GM23248 (cell line): ENCODE measurements around the gene RASA2. TPM values are rescaled to one million over a fixed set of nuclear protein-coding genes. Genes with fewer than 3 reads are reported as not detected.

Source experiments
- DNase-seq: peaks from one replicate; pipeline ENCODE4 v3.0.0-alpha.2; 2015
- H2AFZ ChIP-seq: fragments of 200-600 bp; sonication (generic); 2 replicates; pipeline ENCODE4 v1.6.1; 2016; ENCODE audit warnings: antibody characterized with exemption
- H3F3A ChIP-seq: fragments of 200-600 bp; sonication (generic); 2 replicates; pipeline ENCODE4 v1.6.1; 2016; ENCODE audit warnings: mild to moderate bottlenecking, antibody characterized with exemption, mixed run types; ENCODE audit not compliant: insufficient read depth
- H3K27ac ChIP-seq: fragments of 200-600 bp; sonication (generic); 2 replicates; pipeline ENCODE4 v1.5.1; 2016; ENCODE audit warnings: mild to moderate bottlenecking
- H3K27me3 ChIP-seq: fragments of 200-600 bp; sonication (generic); replicated peaks from 2 replicates; pipeline ENCODE4 v1.6.1; 2016; ENCODE audit warnings: mild to moderate bottlenecking; ENCODE audit not compliant: insufficient read depth
- H3K36me3 ChIP-seq: fragments of 200-600 bp; sonication (generic); 2 replicates; pipeline ENCODE4 v1.6.1; 2016; ENCODE audit warnings: low read depth, mild to moderate bottlenecking
- H3K4me1 ChIP-seq: fragments of 200-600 bp; sonication (generic); 2 replicates; pipeline ENCODE4 v1.6.1; 2016; ENCODE audit warnings: mild to moderate bottlenecking; ENCODE audit not compliant: insufficient read depth
- H3K4me2 ChIP-seq: fragments of 200-600 bp; sonication (generic); one replicate; pipeline ENCODE4 v1.6.1; 2016; ENCODE audit warnings: mild to moderate bottlenecking; ENCODE audit not compliant: unreplicated experiment
- H3K4me3 ChIP-seq: fragments of 200-600 bp; sonication (generic); 2 replicates; pipeline ENCODE4 v1.5.1; 2016; ENCODE audit warnings: mild to moderate bottlenecking
- H3K79me2 ChIP-seq: fragments of 200-600 bp; sonication (generic); 2 replicates; pipeline ENCODE4 v1.6.1; 2016; ENCODE audit warnings: mild to moderate bottlenecking; ENCODE audit not compliant: insufficient read depth
- H3K9ac ChIP-seq: fragments of 200-600 bp; sonication (generic); 2 replicates; pipeline ENCODE4 v1.6.1; 2016; ENCODE audit warnings: mild to moderate bottlenecking
- H3K9me2 ChIP-seq: fragments of 200-600 bp; sonication (generic); 2 replicates; pipeline ENCODE4 v1.6.1; 2016; ENCODE audit warnings: mixed run types, mild to moderate bottlenecking, moderate library complexity; ENCODE audit not compliant: insufficient read depth
- H3K9me3 ChIP-seq: fragments of 200-600 bp; sonication (generic); one replicate; pipeline ENCODE4 v1.6.1; 2017; ENCODE audit warnings: low read depth
- H4K20me1 ChIP-seq: fragments of 200-600 bp; sonication (generic); 2 replicates; pipeline ENCODE4 v1.6.0; 2016; ENCODE audit not compliant: insufficient read depth
- EZH2 ChIP-seq: fragments of 200-600 bp; sonication (generic); IDR thresholded peaks from 2 replicates; pipeline ENCODE4 v1.6.1; 2018; ENCODE audit warnings: antibody characterized with exemption, mild to moderate bottlenecking; ENCODE audit not compliant: insufficient read depth, poor library complexity, severe bottlenecking
- EZH2phosphoT487 ChIP-seq: fragments of 200-600 bp; sonication (generic); IDR thresholded peaks from 2 replicates; pipeline ENCODE4 v1.6.1; 2018; ENCODE audit warnings: antibody characterized with exemption, moderate library complexity, mild to moderate bottlenecking, low read depth; ENCODE audit not compliant: insufficient read depth
- WGBS, 2 experiments: methylation state at CpG; one replicate each; pipeline ENCODE4 v1.1.6; 2015 to 2017; ENCODE audit warnings: low lambda C conversion rate in 2 of 2, low coverage in 1 of 2; ENCODE audit errors: missing lambda C conversion rate in 2 of 2; 5-methylcytosine and 5-hydroxymethylcytosine counted together
- in situ Hi-C: fragments of 300-500 bp; cut with MboI; formaldehyde crosslinking; loops from 2 replicates; pipeline ENCODE4 v1.15.0; 2020
- polyA plus RNA-seq: library from polyadenylated mRNA; unstranded; fragments of >200 nt; fragmentation: Nextera tagmentation; extraction: Ambion mirVana; gene quantifications from 2 replicates; pipeline ENCODE4 v1.2.1, GENCODE V29; 2016
- total RNA-seq: library from RNA; depleted of rRNA; stranded (reverse); fragments of >200 nt; shearing (Covaris generic); gene quantifications from 2 replicates; pipeline ENCODE4 v1.2.3, GENCODE V29; 2014

The RASA2 gene
- total and polyA plus RNA-seq, 2 experiments from 2014 or later: 16.9 to 18.8 TPM

- Histone ChIP-seq H3K27ac (no peak overlapping the region), H3K9me3 (no peaks in the 10 kb centered on the region), H2AFZ (peak overlapping the region; percentile 26; the same call in 1 of the 2 replicates), H3F3A (no peaks in the 10 kb centered on the region), H3K9ac (no peak overlapping the region), H4K20me1 (no peaks in the 10 kb centered on the region), H3K4me3 (no peak overlapping the region), H3K4me2 (no peak overlapping the region), H3K9me2 (no peaks in the 10 kb centered on the region), H3K27me3 (no peaks in the 10 kb centered on the region), H3K79me2 (no peaks in the 10 kb centered on the region), H3K4me1 (peaks cover 6% of the 10 kb centered on the region), H3K36me3 (no peaks in the 10 kb centered on the region)
- in situ Hi-C loops: no loop called here
- 82 to 83% methylated on average over 8 of the region's 8 CpGs for WGBS, 2 experiments
- no peak for TF ChIP-seq EZH2phosphoT487
- TF ChIP-seq EZH2: no peak
- DNase-seq: peak; percentile 44
Observed at GRCh38 chr3:141646760-141647561, 160.1 kb downstream of the RASA2 start.

- no peaks in the 10 kb centered on the region for H3K9me2 ChIP-seq
- WGBS, 2 experiments: 33 to 34% methylated on average over 3 of the region's 3 CpGs
- H3K4me2 ChIP-seq: no peak overlapping the region
- H4K20me1 ChIP-seq: no peaks in the 10 kb centered on the region
- no peak overlapping the region for H2AFZ ChIP-seq
- no peaks in the 10 kb centered on the region for H3K27me3 ChIP-seq
- in situ Hi-C loops: no loop called here
- H3K4me3 ChIP-seq: no peak overlapping the region
- no peak overlapping the region for H3K27ac ChIP-seq
- no peak overlapping the region for H3K9ac ChIP-seq
- H3F3A ChIP-seq: no peaks in the 10 kb centered on the region
- peaks cover 6% of the 10 kb centered on the region for H3K4me1 ChIP-seq
- no peaks in the 10 kb centered on the region for H3K9me3 ChIP-seq
- H3K36me3 ChIP-seq: no peaks in the 10 kb centered on the region
- TF ChIP-seq EZH2phosphoT487: no peak
- TF ChIP-seq EZH2: no peak
- no peak for DNase-seq
- no peaks in the 10 kb centered on the region for H3K79me2 ChIP-seq
Observed at GRCh38 chr3:141647562-141647915, 160.7 kb downstream of the RASA2 start.

- WGBS, 2 experiments: 80 to 88% methylated on average over 9 of the region's 9 CpGs
- in situ Hi-C loops: no loop called here
- Histone ChIP-seq H3K9ac (no peak overlapping the region), H3K9me3 (no peaks in the 10 kb centered on the region), H3K27ac (no peak overlapping the region), H3K4me2 (no peak overlapping the region), H3F3A (no peaks in the 10 kb centered on the region), H3K4me1 (peaks cover 3% of the 10 kb centered on the region), H3K79me2 (no peaks in the 10 kb centered on the region), H3K36me3 (no peaks in the 10 kb centered on the region), H3K9me2 (no peaks in the 10 kb centered on the region), H3K4me3 (no peak overlapping the region), H2AFZ (no peak overlapping the region), H3K27me3 (no peaks in the 10 kb centered on the region), H4K20me1 (no peaks in the 10 kb centered on the region)
- TF ChIP-seq EZH2: no peak
- no peak for TF ChIP-seq EZH2phosphoT487
- DNase-seq: no peak
Observed at GRCh38 chr3:141648055-141648910, 161.5 kb downstream of the RASA2 start.

GRCh38 chr3:141649871-141650270 is 163.0 kb downstream of the RASA2 start:
- H3K79me2 ChIP-seq: no peaks in the 10 kb centered on the region
- H3K27ac ChIP-seq: no peak overlapping the region
- no peaks in the 10 kb centered on the region for H3K36me3 ChIP-seq
- H3F3A ChIP-seq: no peaks in the 10 kb centered on the region
- no peaks in the 10 kb centered on the region for H4K20me1 ChIP-seq
- H3K4me1 ChIP-seq: no peaks in the 10 kb centered on the region
- no peak overlapping the region for H3K4me2 ChIP-seq
- no peaks in the 10 kb centered on the region for H3K9me2 ChIP-seq
- no peak overlapping the region for H3K4me3 ChIP-seq
- in situ Hi-C loops: no loop called here
- H2AFZ ChIP-seq: no peak overlapping the region
- no peaks in the 10 kb centered on the region for H3K27me3 ChIP-seq
- H3K9ac ChIP-seq: no peak overlapping the region
- DNase-seq: no peak
- TF ChIP-seq EZH2phosphoT487 (no peak), EZH2 (no peak)
- WGBS, 2 experiments: 84 to 89% methylated on average over 3 of the region's 3 CpGs
- no peaks in the 10 kb centered on the region for H3K9me3 ChIP-seq
